K562 (cell line): Measurements from ENCODE around the gene MBP. TPM values are rescaled to one million over a fixed set of nuclear protein-coding genes. Genes with fewer than 3 reads are reported as not detected.

Experiments
- ATAC-seq: fragments of 200-7000 bp; cut with Tn5 transposase; 3 replicates; pipeline ENCODE4 v1.9.1; 2020; ENCODE audit warnings: moderate library complexity
- BruUV-seq: library from RNA; stranded (reverse); fragments of 400-500 nt; replicated peaks from 2 replicates; lab custom pipeline; 2021; lab: Mats Ljungman, UMichigan
- CTCF ChIA-PET: fragments of 300-600 bp; formaldehyde crosslinking; extraction: SDS; loops from one replicate; lab custom pipeline; 2021; ENCODE audit warnings: low intra/inter-chr PET ratio; lab: Yijun Ruan, JAX
- POLR2A ChIA-PET: fragments of 300-600, 350-650 bp; sonication (Branson Sonifier 250); formaldehyde crosslinking; extraction: SDS; loops from one replicate; lab custom pipeline; 2021; ENCODE audit warnings: antibody characterized with exemption, inconsistent platforms; lab: Yijun Ruan, JAX
- DNase-seq, 4 experiments: peaks; one replicate each; pipeline versions ENCODE4 v3.0.0 to v3.0.0-alpha.2; 2011 to 2018; ENCODE audit warnings: low spot score in 3 of 4, mixed read lengths in 3 of 4; ENCODE audit errors: extremely low read depth in 1 of 4
- FAIRE-seq: peaks from 2 replicates; lab custom pipeline; 2011; peaks lifted over from hg19 to GRCh38; lab: Jason Lieb, UNC
- H2AFZ ChIP-seq: 2 replicates; pipeline ENCODE4 v1.6.0; 2011; ENCODE audit warnings: low read depth, low read length, control low read depth, inconsistent platforms
- H3K27ac ChIP-seq: fragments of 200-600 bp; 3 replicates; pipeline ENCODE4 v1.8.0; 2011; ENCODE audit warnings: low read depth, mild to moderate bottlenecking, control low read depth, inconsistent platforms, low read length, moderate library complexity, mixed read lengths; ENCODE audit errors: extremely low read depth
- H3K27me3 ChIP-seq, 2 experiments: fragments of 300-600 bp in 1 of 2; 2 replicates in 1 of 2; 3 replicates in 1 of 2; pipeline versions ENCODE4 v1.6.0 to v1.8.0; 2011; ENCODE audit warnings: inconsistent platforms in 2 of 2, low read length in 2 of 2, mild to moderate bottlenecking in 1 of 2, mixed read lengths in 1 of 2, moderate library complexity in 1 of 2; ENCODE audit not compliant: control insufficient read depth in 2 of 2, insufficient read depth in 2 of 2
- H3K36me3 ChIP-seq: fragments of 300-600 bp; 3 replicates; pipeline ENCODE4 v1.8.0; 2011; ENCODE audit warnings: mild to moderate bottlenecking, low read length, inconsistent platforms; ENCODE audit not compliant: control insufficient read depth, insufficient read depth
- H3K4me1 ChIP-seq, 2 experiments: fragments of 200-600 bp in 1 of 2; replicated peaks in 1 of 2; 2 replicates in 1 of 2; 3 replicates in 1 of 2; pipeline versions ENCODE4 v1.5.1 to v1.8.0; 2011; ENCODE audit warnings: inconsistent platforms in 2 of 2, low read length in 2 of 2, mild to moderate bottlenecking in 1 of 2, mixed read lengths in 1 of 2, moderate library complexity in 1 of 2; ENCODE audit not compliant: control insufficient read depth in 2 of 2, insufficient read depth in 2 of 2
- H3K4me2 ChIP-seq: 2 replicates; pipeline ENCODE4 v1.6.1; 2011; ENCODE audit warnings: low read length, control low read depth, inconsistent platforms, mixed read lengths; ENCODE audit not compliant: insufficient read depth
- H3K4me3 ChIP-seq: fragments of 200-600 bp; sonication (generic), shearing (Covaris generic); 2 replicates; pipeline ENCODE4 v1.5.1; 2016; ENCODE audit warnings: control low read depth, inconsistent platforms
- H3K79me2 ChIP-seq: fragments of 200-600 bp; 3 replicates; pipeline ENCODE4 v1.8.0; 2011; ENCODE audit warnings: low read length, inconsistent platforms; ENCODE audit not compliant: control insufficient read depth, insufficient read depth
- H3K9ac ChIP-seq, 2 experiments: 2 replicates each; pipeline versions ENCODE4 v1.6.0 to v1.6.1; 2011; ENCODE audit warnings: low read depth in 2 of 2, low read length in 2 of 2, control low read depth in 1 of 2, inconsistent platforms in 1 of 2, mild to moderate bottlenecking in 1 of 2, mixed read lengths in 1 of 2; ENCODE audit not compliant: insufficient read depth in 1 of 2
- H3K9me1 ChIP-seq: one replicate; pipeline ENCODE4 v1.6.0; 2011; ENCODE audit warnings: inconsistent platforms, mild to moderate bottlenecking, low read length, moderate library complexity; ENCODE audit not compliant: control insufficient read depth, insufficient read depth
- H3K9me3 ChIP-seq: replicated peaks from 2 replicates; pipeline ENCODE4 v1.5.1; 2011; ENCODE audit warnings: low read depth, low read length, inconsistent platforms; ENCODE audit not compliant: control insufficient read depth, insufficient read depth
- H4K20me1 ChIP-seq: replicated peaks from 2 replicates; pipeline ENCODE4 v1.6.1; 2011; ENCODE audit warnings: low read length, inconsistent platforms, mixed read lengths; ENCODE audit not compliant: control insufficient read depth, insufficient read depth
- E2F6 ChIP-seq, 2 experiments: IDR thresholded peaks; 2 replicates each; pipeline ENCODE4 v1.6.1; 2011; ENCODE audit warnings: borderline replicate concordance in 1 of 2, control low read depth in 1 of 2, low read depth in 1 of 2, low read length in 1 of 2, mild to moderate bottlenecking in 1 of 2, mixed read lengths in 1 of 2, moderate library complexity in 1 of 2; ENCODE audit not compliant: insufficient read depth in 1 of 2, insufficient read length in 1 of 2, poor library complexity in 1 of 2, severe bottlenecking in 1 of 2; ENCODE audit errors: extremely low read depth in 1 of 2
- EGR1 ChIP-seq: fragments of 450-650 bp; conservative IDR thresholded peaks from 2 replicates; pipeline ENCODE4 v1.6.1; 2017; ENCODE audit warnings: mild to moderate bottlenecking
- ELF2 ChIP-seq: fragments of 250-450 bp; sonication (Bioruptor Pico); IDR thresholded peaks from 2 replicates; pipeline ENCODE4 v1.5.0; 2021; ENCODE audit warnings: mild to moderate bottlenecking
- FOS ChIP-seq: IDR thresholded peaks from 3 replicates; pipeline ENCODE4 v1.6.1; 2011; ENCODE audit not compliant: insufficient read length; ENCODE audit errors: extremely low read depth
- GTF2E2 ChIP-seq: fragments of 200-800 bp; sonication (Bioruptor generic); IDR thresholded peaks from 2 replicates; pipeline ENCODE4 v1.6.1; 2016; ENCODE audit warnings: missing genetic modification characterization, missing compliant biosample characterization
- HINFP ChIP-seq: fragments of 450-650 bp; conservative IDR thresholded peaks from 2 replicates; pipeline ENCODE4 v1.6.1; 2016; ENCODE audit warnings: missing genetic modification characterization, low read depth, mild to moderate bottlenecking, control low read depth, missing compliant biosample characterization
- MTA1 ChIP-seq: fragments of 450-650 bp; IDR thresholded peaks from 2 replicates; pipeline ENCODE4 v1.6.1; 2017; ENCODE audit warnings: borderline replicate concordance
- OTX1 ChIP-seq: fragments of 450-650 bp; formaldehyde crosslinking; IDR thresholded peaks from 2 replicates; pipeline ENCODE4 v1.4.0; 2022; ENCODE audit warnings: mild to moderate bottlenecking
- RBM25 ChIP-seq: fragments of 200-400 bp; formaldehyde crosslinking; IDR thresholded peaks from 2 replicates; pipeline ENCODE4 v1.6.1; 2018; ENCODE audit warnings: low read length, low read depth, moderate library complexity; ENCODE audit not compliant: severe bottlenecking
- TBP ChIP-seq: optimal IDR thresholded peaks from 2 replicates; pipeline ENCODE3; 2011; ENCODE audit warnings: low read depth, low read length, improper control_type of control experiment
- TRIM24 ChIP-seq, 2 experiments: fragments of 450-650 bp; IDR thresholded peaks; 2 replicates each; pipeline ENCODE4 v1.6.1; 2016
- ZEB2 ChIP-seq: fragments of 450-650 bp; IDR thresholded peaks from 2 replicates; pipeline ENCODE4 v1.6.1; 2016
- ZFP1 ChIP-seq: fragments of 450-650 bp; formaldehyde crosslinking; IDR thresholded peaks from 2 replicates; pipeline ENCODE4 v1.4.0; 2020; ENCODE audit warnings: mild to moderate bottlenecking, mixed read lengths
- ZNF717 ChIP-seq: fragments of 250-450 bp; sonication (Bioruptor Pico); IDR thresholded peaks from 2 replicates; pipeline ENCODE4 v1.5.0; 2021
- whole genome bisulfite sequencing: fragments of 100-300 bp; shearing (Covaris generic); methylation state at CpG from one replicate; pipeline ENCODE4 v1.1.6; 2016; ENCODE audit warnings: low coverage, mixed read lengths; ENCODE audit not compliant: insufficient coverage; ENCODE audit errors: missing lambda C conversion rate; 5-methylcytosine and 5-hydroxymethylcytosine counted together
- in situ Hi-C: fragments of 300-500 bp; cut with MboI; formaldehyde crosslinking; loops from 4 replicates; pipeline ENCODE4 v1.15.0; 2018; ENCODE audit warnings: inconsistent platforms, mixed read lengths
- intact Hi-C: fragments of 100-400 bp; cut with micrococcal nuclease; formaldehyde crosslinking; loops from 2 replicates; pipeline ENCODE4 v1.14.2; 2022
- polyA plus RNA-seq, 8 experiments: library from polyadenylated mRNA; depleted of rRNA in 4 of 8; stranded (reverse) in 5 of 8; unstranded in 3 of 8; fragments of >200 nt; fragmentation: Nextera tagmentation in 2 of 8; fragmentation: Illumina TruSeq in 1 of 8; extraction: Ambion mirVana in 2 of 8; extraction: Trizol in 1 of 8; gene quantifications; 2 replicates each; pipeline versions ENCODE4 v1.2.1 to v1.2.3, GENCODE V29; 2011 to 2014; ENCODE audit warnings: inconsistent platforms in 1 of 8, missing spikeins in 1 of 8
- total RNA-seq, 7 experiments: library from RNA; depleted of rRNA in 6 of 7; stranded (reverse); fragments of >200 nt in 6 of 7; fragmentation: Illumina TruSeq in 2 of 7; extraction: Trizol in 2 of 7; gene quantifications; 2 replicates each; pipeline versions ENCODE4 v1.2.1 to v1.2.3, GENCODE V29; 2011 to 2021; ENCODE audit warnings: low replicate concordance in 1 of 7

Gene MBP
- total and polyA plus RNA-seq, 9 of the 15 experiments (the other 6 are each of a cell fraction or from before 2014, with no cell fraction given) = 0.09 TPM; not detected in 8

GRCh38 chr18:77108001-77108692 is 24.4 kb downstream of the MBP start (continued):
- TF ChIP-seq E2F6 (IDR thresholded peaks at IDR 0.05; ENCODE audit: borderline replicate concordance in 1 of 2, extremely low read depth in 1 of 2, insufficient read depth in 1 of 2, insufficient read length in 1 of 2, low read depth in 1 of 2, low read length in 1 of 2, poor library complexity in 1 of 2, severe bottlenecking in 1 of 2) (no peak), ZEB2 (no peak), GTF2E2 (tag) (no peak)

- BruUV-seq = no TSS peak
- H3K36me3 ChIP-seq = no peaks in the 10 kb centered on the region
- intact Hi-C loops (no loop called here), in situ Hi-C loops (no loop called here)
- no peak overlapping the region for H3K4me2 ChIP-seq
- H3K27ac ChIP-seq = no peak overlapping the region
- H4K20me1 ChIP-seq = no peaks in the 10 kb centered on the region
- H3K9me3 ChIP-seq = no peaks in the 10 kb centered on the region
- ChIA-PET POLR2A (no interaction called here), CTCF (interaction anchor here (0.6 kb wide), 1 partner anchor 305 kb away, joined by 3 read pairs; no protein-coding TSS in a partner anchor)
- H2AFZ ChIP-seq = no peak overlapping the region
- no peaks in the 10 kb centered on the region for H3K9me1 ChIP-seq
- H3K79me2 ChIP-seq = no peaks in the 10 kb centered on the region
- WGBS = 0% methylated on average over 4 of the region's 5 CpGs
- DNase-seq (no peak), ATAC-seq (no peak), FAIRE-seq (no peak)
- no peak overlapping the region for H3K9ac ChIP-seq
- no peaks in the 10 kb centered on the region for H3K4me1 ChIP-seq
- H3K27me3 ChIP-seq = peaks cover 0 to 15% of the 10 kb centered on the region in 2 experiments; a peak in 3 of 5 replicates
- no peak overlapping the region for H3K4me3 ChIP-seq
- TF ChIP-seq OTX1 (CRISPR knock-in tag) (no peak), MTA1 (no peak), ZFP1 (CRISPR knock-in tag) (no peak), TBP (no peak), FOS (no peak), ELF2 (CRISPR knock-in tag) (no peak), EGR1 (no peak), RBM25 (no peak), TRIM24 (IDR thresholded peaks at IDR 0.05) (no peak), HINFP (tag) (no peak), ZNF717 (CRISPR knock-in tag) (no peak)
Observed at GRCh38 chr18:77107292-77107691, 25.3 kb downstream of the MBP start.
